Measurements from ENCODE around the gene SMIM24. TPM values are rescaled to one million over a fixed set of nuclear protein-coding genes. Genes with fewer than 3 reads are reported as not detected.

The SMIM24 gene
- total RNA-seq, 1 donor from 2014 or later, result 712 TPM

GRCh38 chr19:3514930-3515329 lies 34.6 kb upstream of the SMIM24 start:
- no peak for DNase-seq (ENCODE audit: low spot score)

- no peak for DNase-seq (ENCODE audit: low spot score)
Observed at GRCh38 chr19:3513229-3514140, 33.2 kb upstream of the SMIM24 start.

- DNase-seq (ENCODE audit: low spot score), result no peak
Observed at GRCh38 chr19:3512562-3513228, 32.4 kb upstream of the SMIM24 start.

GRCh38 chr19:3511506-3512251 lies 31.4 kb upstream of the SMIM24 start:
- DNase-seq (ENCODE audit: low spot score), result no peak

GRCh38 chr19:3510727-3511126 lies 30.4 kb upstream of the SMIM24 start:
- no peak for DNase-seq (ENCODE audit: low spot score)

GRCh38 chr19:3509566-3509989 lies 29.3 kb upstream of the SMIM24 start:
- DNase-seq (ENCODE audit: low spot score), result no peak

- DNase-seq (ENCODE audit: low spot score), result no peak
Observed at GRCh38 chr19:3508771-3509535, 28.6 kb upstream of the SMIM24 start.

GRCh38 chr19:3508121-3508661 lies 27.9 kb upstream of the SMIM24 start:
- DNase-seq (ENCODE audit: low spot score), result peak; percentile 35

GRCh38 chr19:3507371-3508120 lies 27.2 kb upstream of the SMIM24 start:
- DNase-seq (ENCODE audit: low spot score), result peak; percentile 26

GRCh38 chr19:3506384-3507340 lies 26.3 kb upstream of the SMIM24 start:
- peak; percentile 29 for DNase-seq (ENCODE audit: low spot score)

- DNase-seq (ENCODE audit: low spot score), result peak; percentile 99
Observed at GRCh38 chr19:3505598-3506383, 25.5 kb upstream of the SMIM24 start, which contains the start of gene FZR1. Gene FZR1 (plus strand): TSS chr19:3506311. CDS start chr19:3522990, 16,679 bp downstream.

GRCh38 chr19:3504735-3505134 lies 24.4 kb upstream of the SMIM24 start:
- no peak for DNase-seq (ENCODE audit: low spot score)

GRCh38 chr19:3503036-3503572 lies 22.8 kb upstream of the SMIM24 start:
- DNase-seq (ENCODE audit: low spot score), result no peak

- DNase-seq (ENCODE audit: low spot score), result no peak
Observed at GRCh38 chr19:3501780-3502179, 21.5 kb upstream of the SMIM24 start.

GRCh38 chr19:3500429-3501101 lies 20.2 kb upstream of the SMIM24 start, which contains the start of gene DOHH:
Gene DOHH (minus strand): TSS chr19:3500674. CDS start chr19:3496814, 3,860 bp downstream.
- DNase-seq (ENCODE audit: low spot score), result peak; percentile 96

- DNase-seq (ENCODE audit: low spot score), result no peak
Observed at GRCh38 chr19:3499738-3500428, 19.6 kb upstream of the SMIM24 start.

Measured in mucosa of gallbladder (tissue), 1 donor.